K562 (cell line): ENCODE measurements around the gene CAPS. TPM values are rescaled to one million over a fixed set of nuclear protein-coding genes. Genes with fewer than 3 reads are reported as not detected.

ENCODE experiments used
- ATAC-seq: fragments of 200-7000 bp; cut with Tn5 transposase; 3 replicates; pipeline ENCODE4 v1.9.1; 2020; ENCODE audit warnings: moderate library complexity
- BruUV-seq: library from RNA; stranded (reverse); fragments of 400-500 nt; replicated peaks from 2 replicates; lab custom pipeline; 2021; lab: Mats Ljungman, UMichigan
- CTCF ChIA-PET: fragments of 300-600 bp; formaldehyde crosslinking; extraction: SDS; loops from one replicate; lab custom pipeline; 2021; ENCODE audit warnings: low intra/inter-chr PET ratio; lab: Yijun Ruan, JAX
- POLR2A ChIA-PET: fragments of 300-600, 350-650 bp; sonication (Branson Sonifier 250); formaldehyde crosslinking; extraction: SDS; loops from one replicate; lab custom pipeline; 2021; ENCODE audit warnings: antibody characterized with exemption, inconsistent platforms; lab: Yijun Ruan, JAX
- DNase-seq, 4 experiments: peaks; one replicate each; pipeline versions ENCODE4 v3.0.0 to v3.0.0-alpha.2; 2011 to 2018; ENCODE audit warnings: low spot score in 3 of 4, mixed read lengths in 3 of 4; ENCODE audit errors: extremely low read depth in 1 of 4
- FAIRE-seq: peaks from 2 replicates; lab custom pipeline; 2011; peaks lifted over from hg19 to GRCh38; lab: Jason Lieb, UNC
- H2AFZ ChIP-seq: 2 replicates; pipeline ENCODE4 v1.6.0; 2011; ENCODE audit warnings: low read depth, low read length, control low read depth, inconsistent platforms
- H3K27ac ChIP-seq: fragments of 200-600 bp; 3 replicates; pipeline ENCODE4 v1.8.0; 2011; ENCODE audit warnings: low read depth, mild to moderate bottlenecking, control low read depth, inconsistent platforms, low read length, moderate library complexity, mixed read lengths; ENCODE audit errors: extremely low read depth
- H3K27me3 ChIP-seq, 2 experiments: fragments of 300-600 bp in 1 of 2; 2 replicates in 1 of 2; 3 replicates in 1 of 2; pipeline versions ENCODE4 v1.6.0 to v1.8.0; 2011; ENCODE audit warnings: inconsistent platforms in 2 of 2, low read length in 2 of 2, mild to moderate bottlenecking in 1 of 2, mixed read lengths in 1 of 2, moderate library complexity in 1 of 2; ENCODE audit not compliant: control insufficient read depth in 2 of 2, insufficient read depth in 2 of 2
- H3K36me3 ChIP-seq: fragments of 300-600 bp; 3 replicates; pipeline ENCODE4 v1.8.0; 2011; ENCODE audit warnings: mild to moderate bottlenecking, low read length, inconsistent platforms; ENCODE audit not compliant: control insufficient read depth, insufficient read depth
- H3K4me1 ChIP-seq, 2 experiments: fragments of 200-600 bp in 1 of 2; replicated peaks in 1 of 2; 2 replicates in 1 of 2; 3 replicates in 1 of 2; pipeline versions ENCODE4 v1.5.1 to v1.8.0; 2011; ENCODE audit warnings: inconsistent platforms in 2 of 2, low read length in 2 of 2, mild to moderate bottlenecking in 1 of 2, mixed read lengths in 1 of 2, moderate library complexity in 1 of 2; ENCODE audit not compliant: control insufficient read depth in 2 of 2, insufficient read depth in 2 of 2
- H3K4me2 ChIP-seq: 2 replicates; pipeline ENCODE4 v1.6.1; 2011; ENCODE audit warnings: low read length, control low read depth, inconsistent platforms, mixed read lengths; ENCODE audit not compliant: insufficient read depth
- H3K4me3 ChIP-seq: fragments of 200-600 bp; sonication (generic), shearing (Covaris generic); 2 replicates; pipeline ENCODE4 v1.5.1; 2016; ENCODE audit warnings: control low read depth, inconsistent platforms
- H3K79me2 ChIP-seq: fragments of 200-600 bp; 3 replicates; pipeline ENCODE4 v1.8.0; 2011; ENCODE audit warnings: low read length, inconsistent platforms; ENCODE audit not compliant: control insufficient read depth, insufficient read depth
- H3K9ac ChIP-seq, 2 experiments: 2 replicates each; pipeline versions ENCODE4 v1.6.0 to v1.6.1; 2011; ENCODE audit warnings: low read depth in 2 of 2, low read length in 2 of 2, control low read depth in 1 of 2, inconsistent platforms in 1 of 2, mild to moderate bottlenecking in 1 of 2, mixed read lengths in 1 of 2; ENCODE audit not compliant: insufficient read depth in 1 of 2
- H3K9me1 ChIP-seq: one replicate; pipeline ENCODE4 v1.6.0; 2011; ENCODE audit warnings: inconsistent platforms, mild to moderate bottlenecking, low read length, moderate library complexity; ENCODE audit not compliant: control insufficient read depth, insufficient read depth
- H3K9me3 ChIP-seq: replicated peaks from 2 replicates; pipeline ENCODE4 v1.5.1; 2011; ENCODE audit warnings: low read depth, low read length, inconsistent platforms; ENCODE audit not compliant: control insufficient read depth, insufficient read depth
- H4K20me1 ChIP-seq: replicated peaks from 2 replicates; pipeline ENCODE4 v1.6.1; 2011; ENCODE audit warnings: low read length, inconsistent platforms, mixed read lengths; ENCODE audit not compliant: control insufficient read depth, insufficient read depth
- CREM ChIP-seq: IDR thresholded peaks from 2 replicates; pipeline ENCODE4 v1.6.1; 2014; ENCODE audit warnings: antibody characterized with exemption, low read depth
- DPF2 ChIP-seq: fragments of 450-650 bp; IDR thresholded peaks from 2 replicates; pipeline ENCODE4 v1.6.1; 2016
- ELF2 ChIP-seq: fragments of 250-450 bp; sonication (Bioruptor Pico); IDR thresholded peaks from 2 replicates; pipeline ENCODE4 v1.5.0; 2021; ENCODE audit warnings: mild to moderate bottlenecking
- FOS ChIP-seq: IDR thresholded peaks from 3 replicates; pipeline ENCODE4 v1.6.1; 2011; ENCODE audit not compliant: insufficient read length; ENCODE audit errors: extremely low read depth
- FOSL1 ChIP-seq: fragments of 200-800 bp; sonication (Bioruptor generic); conservative IDR thresholded peaks from 2 replicates; pipeline ENCODE4 v1.6.1; 2016; ENCODE audit warnings: missing genetic modification characterization, missing compliant biosample characterization
- HDGF ChIP-seq: fragments of 450-650 bp; IDR thresholded peaks from 2 replicates; pipeline ENCODE4 v1.6.1; 2016
- MXD1 ChIP-seq: fragments of 250-450 bp; sonication (Bioruptor Pico); IDR thresholded peaks from 2 replicates; pipeline ENCODE4 v1.8.0; 2021; ENCODE audit warnings: borderline replicate concordance, mild to moderate bottlenecking, moderate library complexity; ENCODE audit not compliant: poor library complexity, severe bottlenecking
- MXI1 ChIP-seq: IDR thresholded peaks from 2 replicates; pipeline ENCODE4 v1.6.1; 2011; ENCODE audit warnings: low read depth, mild to moderate bottlenecking, improper control_type of control experiment, low read length
- POLR2G ChIP-seq: fragments of 200-400 bp; formaldehyde crosslinking; IDR thresholded peaks from 2 replicates; pipeline ENCODE4 v1.6.1; 2017; ENCODE audit warnings: low read depth, mild to moderate bottlenecking, antibody characterized with exemption, low read length, moderate library complexity
- RBM15 ChIP-seq: fragments of 200-400 bp; formaldehyde crosslinking; IDR thresholded peaks from 2 replicates; pipeline ENCODE4 v1.6.1; 2018; ENCODE audit warnings: mild to moderate bottlenecking, low read length, moderate library complexity; ENCODE audit not compliant: insufficient read depth
- WHSC1 ChIP-seq: IDR thresholded peaks from one replicate; pipeline ENCODE4 v1.6.1; 2012; ENCODE audit warnings: low read length, control low read depth, inconsistent platforms
- ZBTB17 ChIP-seq: fragments of 450-650 bp; formaldehyde crosslinking; IDR thresholded peaks from 2 replicates; pipeline ENCODE4 v1.4.0; 2020; ENCODE audit warnings: mild to moderate bottlenecking
- ZNF583 ChIP-seq: fragments of 250-450 bp; sonication (Bioruptor Pico); IDR thresholded peaks from 2 replicates; pipeline ENCODE4 v1.4.0; 2020
- ZZZ3 ChIP-seq: fragments of 450-650 bp; IDR thresholded peaks from 2 replicates; pipeline ENCODE4 v1.6.1; 2016; ENCODE audit warnings: antibody characterized with exemption, mild to moderate bottlenecking, moderate library complexity
- WGBS: fragments of 100-300 bp; shearing (Covaris generic); methylation state at CpG from one replicate; pipeline ENCODE4 v1.1.6; 2016; ENCODE audit warnings: low coverage, mixed read lengths; ENCODE audit not compliant: insufficient coverage; ENCODE audit errors: missing lambda C conversion rate; 5-methylcytosine and 5-hydroxymethylcytosine counted together
- in situ Hi-C: fragments of 300-500 bp; cut with MboI; formaldehyde crosslinking; loops from 4 replicates; pipeline ENCODE4 v1.15.0; 2018; ENCODE audit warnings: inconsistent platforms, mixed read lengths
- intact Hi-C: fragments of 100-400 bp; cut with micrococcal nuclease; formaldehyde crosslinking; loops from 2 replicates; pipeline ENCODE4 v1.14.2; 2022
- polyA plus RNA-seq, 8 experiments: library from polyadenylated mRNA; depleted of rRNA in 4 of 8; stranded (reverse) in 5 of 8; unstranded in 3 of 8; fragments of >200 nt; fragmentation: Nextera tagmentation in 2 of 8; fragmentation: Illumina TruSeq in 1 of 8; extraction: Ambion mirVana in 2 of 8; extraction: Trizol in 1 of 8; gene quantifications; 2 replicates each; pipeline versions ENCODE4 v1.2.1 to v1.2.3, GENCODE V29; 2011 to 2014; ENCODE audit warnings: inconsistent platforms in 1 of 8, missing spikeins in 1 of 8
- total RNA-seq, 7 experiments: library from RNA; depleted of rRNA in 6 of 7; stranded (reverse); fragments of >200 nt in 6 of 7; fragmentation: Illumina TruSeq in 2 of 7; extraction: Trizol in 2 of 7; gene quantifications; 2 replicates each; pipeline versions ENCODE4 v1.2.1 to v1.2.3, GENCODE V29; 2011 to 2021; ENCODE audit warnings: low replicate concordance in 1 of 7

CAPS gene
- total and polyA plus RNA-seq, 9 of the 15 experiments (the other 6 are each of a cell fraction or from before 2014, with no cell fraction given) = 0.15 to 4.0 (median 0.91) TPM

- H3K9me3 ChIP-seq = no peaks in the 10 kb centered on the region
- H3K4me2 ChIP-seq = no peak overlapping the region
- H3K27ac ChIP-seq = no peak overlapping the region
- in situ Hi-C loops (no loop called here), intact Hi-C loops (no loop called here)
- FAIRE-seq (no peak), ATAC-seq (no peak)
- no peaks in the 10 kb centered on the region for H4K20me1 ChIP-seq
- TF ChIP-seq FOSL1 (tag) = no peak
- TF ChIP-seq CREM = no peak
- TF ChIP-seq HDGF = no peak
- TF ChIP-seq FOS = no peak
- no peak for TF ChIP-seq RBM15
- no peak for TF ChIP-seq ZBTB17
- no peak for TF ChIP-seq ELF2 (CRISPR knock-in tag)
- TF ChIP-seq ZZZ3 = no peak
- no peak for TF ChIP-seq WHSC1
- TF ChIP-seq ZNF583 (CRISPR knock-in tag) = no peak
- no peak for TF ChIP-seq MXD1 (CRISPR knock-in tag)
- TF ChIP-seq DPF2 = no peak
- no peak for TF ChIP-seq POLR2G
- no peak for TF ChIP-seq MXI1
- TF ChIP-seq, all 486 proteins: peak for 0
- Histone ChIP-seq H3K79me2 (no peaks in the 10 kb centered on the region), H3K27me3 (no peaks in the 10 kb centered on the region), H3K9me1 (no peaks in the 10 kb centered on the region), H3K4me1 (peaks cover 0 to 3% of the 10 kb centered on the region in 2 experiments; a peak in 1 of 5 replicates), H3K36me3 (peaks cover 96% of the 10 kb centered on the region; the same call in 2 of the 3 replicates), H3K9ac (no peak overlapping the region), H2AFZ (no peak overlapping the region), H3K4me3 (no peak overlapping the region)
- 90% methylated on average over 14 of the region's 16 CpGs for WGBS
- BruUV-seq = no TSS peak
- POLR2A ChIA-PET = interaction anchor here (1.0 to 1.2 kb wide), 2 partner anchors 14 to 203 kb away, joined by 3 read pairs; partner anchors contain the start of genes CATSPERD and LONP1
- CTCF ChIA-PET = no interaction called here
- DNase-seq = no peak
These were observed 9.3 kb downstream of the CAPS start for GRCh38 chr19:5923356-5923755.
